HTERT RPE-1 (cell line): Measurements from ENCODE around the gene SUGCT.

Experiments
- in situ Hi-C: fragments of 300-500 bp; cut with MboI; formaldehyde crosslinking; loops from 4 replicates; pipeline ENCODE4 v1.14.3; 2020; ENCODE audit warnings: low sequenced_read_pairs

The SUGCT gene

GRCh38 chr7:40549372-40550039, 414.7 kb downstream of the SUGCT start:
- in situ Hi-C loops: no loop called here

- in situ Hi-C loops: no loop called here
Observed at GRCh38 chr7:40551685-40552576, 417.1 kb downstream of the SUGCT start.

- in situ Hi-C loops: no loop called here
Observed at GRCh38 chr7:40560672-40561071, 425.9 kb downstream of the SUGCT start.

GRCh38 chr7:40566879-40567278, 432.1 kb downstream of the SUGCT start:
- in situ Hi-C loops: no loop called here

GRCh38 chr7:40569326-40569725, 434.5 kb downstream of the SUGCT start:
- in situ Hi-C loops: no loop called here

GRCh38 chr7:40570223-40570622, 435.4 kb downstream of the SUGCT start:
- in situ Hi-C loops: no loop called here

- in situ Hi-C loops: no loop called here
Observed at GRCh38 chr7:40571796-40572195, 437.0 kb downstream of the SUGCT start.

GRCh38 chr7:40572810-40573465, 438.1 kb downstream of the SUGCT start:
- in situ Hi-C loops: no loop called here

GRCh38 chr7:40579401-40579800, 444.6 kb downstream of the SUGCT start:
- in situ Hi-C loops: no loop called here

- in situ Hi-C loops: no loop called here
Observed at GRCh38 chr7:40580776-40581175, 446.0 kb downstream of the SUGCT start.

- in situ Hi-C loops: no loop called here
Observed at GRCh38 chr7:40582539-40582938, 447.7 kb downstream of the SUGCT start.

- in situ Hi-C loops: no loop called here
Observed at GRCh38 chr7:40583667-40584444, 449.1 kb downstream of the SUGCT start.

GRCh38 chr7:40584667-40585433, 450.0 kb downstream of the SUGCT start:
- in situ Hi-C loops: no loop called here

GRCh38 chr7:40586197-40586596, 451.4 kb downstream of the SUGCT start:
- in situ Hi-C loops: no loop called here

GRCh38 chr7:40587419-40587818, 452.6 kb downstream of the SUGCT start:
- in situ Hi-C loops: no loop called here

- in situ Hi-C loops: no loop called here
Observed at GRCh38 chr7:40595129-40595528, 460.3 kb downstream of the SUGCT start.

- in situ Hi-C loops: no loop called here
Observed at GRCh38 chr7:40595832-40596231, 461.0 kb downstream of the SUGCT start.

- in situ Hi-C loops: no loop called here
Observed at GRCh38 chr7:40597517-40597916, 462.7 kb downstream of the SUGCT start.

- in situ Hi-C loops: no loop called here
Observed at GRCh38 chr7:40598915-40599314, 464.1 kb downstream of the SUGCT start.

- in situ Hi-C loops: no loop called here
Observed at GRCh38 chr7:40599836-40600235, 465.0 kb downstream of the SUGCT start.
